ENCODE results near the gene TMEM184B. TPM values are rescaled to one million over a fixed set of nuclear protein-coding genes. Genes with fewer than 3 reads are reported as not detected.

The TMEM184B gene
- total RNA-seq, 1 donor from 2014 or later, result 26.0 TPM

DNA sequence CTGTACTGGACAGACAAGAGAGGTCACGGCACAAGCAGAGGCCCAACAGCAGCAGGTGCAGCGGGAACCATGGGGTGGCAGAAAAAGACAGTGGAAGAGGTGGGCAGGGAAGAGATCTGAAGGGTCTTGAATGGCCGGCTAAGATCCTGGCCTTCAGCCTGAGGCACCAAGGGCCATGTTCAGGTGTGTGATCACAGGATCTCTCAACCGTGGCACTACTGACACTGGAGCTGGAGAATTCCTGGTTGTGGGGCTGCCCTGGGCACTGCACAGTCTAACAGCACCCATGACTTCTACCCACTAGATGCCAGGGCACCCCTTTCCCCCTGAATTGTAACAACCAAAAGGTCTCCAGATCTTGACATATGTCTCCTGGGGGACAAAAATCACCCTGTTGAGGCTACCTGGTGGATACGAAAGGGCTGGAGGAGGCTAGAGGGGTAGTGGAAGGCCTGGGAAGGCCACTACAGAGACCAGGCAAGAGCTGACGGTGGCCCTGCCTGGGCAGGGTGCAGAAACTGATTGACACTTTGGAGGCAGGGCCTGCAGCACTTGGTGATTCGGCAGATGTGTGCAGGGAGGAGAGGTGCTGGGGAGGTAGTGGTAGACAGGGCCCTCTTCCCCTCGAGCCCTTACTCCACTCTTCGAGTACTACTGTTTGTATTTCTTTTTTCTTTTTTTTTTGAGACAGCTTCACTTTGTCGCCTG is 36.1 kb upstream of the TMEM184B start:
- DNase-seq (ENCODE audit: low read depth in 2 of 2), result no peak

GRCh38 chr22:38305471-38306448 is 33.0 kb upstream of the TMEM184B start:
- peak; percentile 26 to 87 for DNase-seq (ENCODE audit: low read depth in 2 of 2)

GRCh38 chr22:38304526-38304925 is 31.7 kb upstream of the TMEM184B start:
- peak in 1 of 2 donors; percentile 37 for DNase-seq (ENCODE audit: low read depth in 2 of 2)

- DNase-seq (ENCODE audit: low read depth in 2 of 2), result no peak
Measured at GRCh38 chr22:38303974-38304373, 31.2 kb upstream of the TMEM184B start.

GRCh38 chr22:38302906-38303305 is 30.1 kb upstream of the TMEM184B start:
- no peak for DNase-seq (ENCODE audit: low read depth in 2 of 2)

GRCh38 chr22:38300946-38301345 is 28.1 kb upstream of the TMEM184B start:
- no peak for DNase-seq (ENCODE audit: low read depth in 2 of 2)

DNA sequence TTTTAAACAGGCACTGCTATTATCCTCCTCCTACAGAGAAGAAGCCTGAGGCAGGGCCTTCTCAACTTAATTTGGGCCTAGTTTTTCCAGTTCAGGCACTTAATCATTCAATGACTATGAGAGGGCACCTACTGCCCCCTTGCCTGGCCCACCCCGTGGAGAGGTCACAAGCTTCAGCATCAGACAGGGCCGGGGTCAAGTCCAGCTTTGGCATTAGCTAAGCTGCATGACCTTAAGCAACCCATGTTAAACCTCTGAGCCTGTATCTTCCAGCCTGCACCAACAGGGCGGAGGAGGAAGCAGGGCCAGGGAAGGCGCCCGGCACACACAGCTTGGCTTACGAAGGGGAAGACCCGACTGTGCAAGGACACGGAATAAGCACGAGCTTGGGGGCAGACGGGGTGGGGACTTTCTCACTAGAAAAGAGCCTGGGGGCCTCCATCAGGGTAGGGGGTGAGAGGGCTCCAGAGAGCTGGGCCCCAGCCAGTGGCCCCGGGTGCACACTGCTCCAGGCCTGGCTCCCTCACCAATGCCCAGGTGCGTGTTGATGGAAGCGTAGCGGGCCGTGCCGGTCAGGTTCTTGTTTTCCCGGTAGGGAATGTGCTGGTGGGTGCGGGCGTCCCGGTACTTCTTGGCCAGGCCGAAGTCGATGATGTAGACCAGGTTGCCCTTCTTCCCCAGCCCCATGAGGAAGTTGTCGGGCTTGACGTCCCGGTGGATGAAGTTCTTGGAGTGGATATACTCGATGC is 27.6 kb upstream of the TMEM184B start:
- no peak for DNase-seq (ENCODE audit: low read depth in 2 of 2)

DNA sequence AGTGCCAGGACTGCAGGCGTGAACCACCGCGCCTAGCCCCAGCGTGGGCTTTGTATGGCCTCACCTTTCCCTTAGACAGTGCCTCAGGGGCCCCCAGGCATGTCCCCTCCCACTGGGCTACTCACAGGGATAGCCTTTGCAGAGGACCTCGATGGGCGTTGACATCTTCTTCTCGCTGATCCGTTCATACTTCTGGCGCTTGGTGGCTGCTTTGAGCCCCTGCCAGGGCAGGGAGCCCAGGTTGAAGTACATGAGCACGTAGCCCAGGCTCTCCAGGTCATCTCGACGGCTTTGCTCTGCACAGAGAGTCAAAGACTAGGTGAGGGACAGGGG is 26.9 kb upstream of the TMEM184B start:
- DNase-seq (ENCODE audit: low read depth in 2 of 2), result no peak

DNA sequence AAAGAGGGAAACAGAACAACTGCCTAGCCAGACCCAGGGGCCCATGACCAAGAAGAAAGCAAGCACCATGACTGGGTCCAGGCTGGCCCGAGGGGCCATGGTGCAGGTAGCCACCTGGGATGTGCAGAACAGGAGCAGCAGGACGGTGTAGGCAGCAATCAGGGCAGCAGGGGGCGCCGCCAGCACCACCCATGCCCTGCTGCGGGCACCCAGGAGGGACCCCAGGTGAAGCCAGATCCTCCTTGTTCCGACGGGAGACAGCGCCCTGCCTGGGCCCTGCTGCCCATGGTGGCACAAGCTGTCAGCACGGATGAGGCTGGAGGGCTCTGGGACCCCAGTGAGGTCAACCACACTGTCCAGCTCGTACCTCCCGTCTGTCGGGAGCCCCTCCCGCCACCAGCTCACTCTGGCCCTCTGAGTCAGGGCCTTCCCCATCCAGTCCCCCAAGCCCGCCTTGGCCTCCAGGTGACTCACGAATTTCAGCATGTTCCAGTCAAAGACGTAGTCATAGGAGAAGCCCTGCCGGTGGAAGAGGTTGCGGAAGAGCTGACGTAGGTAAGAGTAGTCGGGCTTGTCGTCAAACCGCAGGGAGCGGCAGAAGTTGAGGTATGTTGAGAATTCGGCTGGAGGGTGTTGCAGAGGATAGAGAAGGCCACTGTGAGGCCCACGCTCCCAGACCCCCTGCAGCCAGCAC is 25.6 kb upstream of the TMEM184B start:
- peak in 1 of 2 donors; percentile 37 for DNase-seq (ENCODE audit: low read depth in 2 of 2)

DNA sequence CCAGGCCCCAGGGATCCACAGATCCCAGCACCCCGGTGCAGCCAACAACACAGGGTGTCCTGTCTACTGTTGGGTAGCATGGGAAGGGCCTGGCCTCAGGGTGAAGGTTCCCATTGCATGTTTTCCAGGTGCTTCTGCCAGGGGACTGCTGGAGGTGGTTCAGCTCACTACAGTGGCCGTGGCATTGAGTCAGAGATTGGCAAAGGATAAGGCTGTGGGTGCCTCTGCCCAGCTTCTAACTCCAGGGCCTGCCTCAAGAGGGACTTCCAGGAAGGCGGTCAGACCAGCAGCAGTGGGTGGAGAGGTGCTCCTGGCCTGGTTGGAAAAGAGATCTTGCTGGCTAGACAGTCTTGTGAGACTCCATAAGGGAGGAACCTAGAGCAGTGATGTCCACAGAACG is 23.6 kb upstream of the TMEM184B start:
- DNase-seq (ENCODE audit: low read depth in 2 of 2), result no peak

GRCh38 chr22:38295863-38296262 is 23.1 kb upstream of the TMEM184B start:
- DNase-seq (ENCODE audit: low read depth in 2 of 2), result no peak

- no peak for DNase-seq (ENCODE audit: low read depth in 2 of 2)
Measured at GRCh38 chr22:38295339-38295738, 22.5 kb upstream of the TMEM184B start.

- no peak for DNase-seq (ENCODE audit: low read depth in 2 of 2)
Measured at GRCh38 chr22:38294193-38294592, 21.4 kb upstream of the TMEM184B start.

DNA sequence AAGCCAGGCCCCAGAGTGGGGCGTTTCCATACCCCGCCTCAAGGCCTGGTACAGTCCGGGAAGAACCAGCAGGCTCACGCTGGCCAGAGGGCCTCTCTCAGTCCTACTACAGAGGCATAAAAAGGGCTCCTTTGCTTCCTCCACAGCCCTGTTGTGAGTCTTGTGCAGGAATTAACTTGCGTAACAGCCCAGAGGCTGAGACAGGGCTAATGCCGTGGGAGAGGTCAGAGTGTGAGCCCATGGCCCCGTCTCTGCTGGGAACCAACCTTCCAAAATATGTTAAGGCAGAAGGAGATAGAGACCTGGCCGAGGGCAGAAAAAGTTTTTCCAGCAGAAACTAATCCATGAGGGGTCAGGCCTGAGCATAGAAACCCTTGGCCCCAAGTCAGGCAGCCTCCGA is 19.9 kb upstream of the TMEM184B start:
- DNase-seq (ENCODE audit: low read depth in 2 of 2), result no peak

DNA sequence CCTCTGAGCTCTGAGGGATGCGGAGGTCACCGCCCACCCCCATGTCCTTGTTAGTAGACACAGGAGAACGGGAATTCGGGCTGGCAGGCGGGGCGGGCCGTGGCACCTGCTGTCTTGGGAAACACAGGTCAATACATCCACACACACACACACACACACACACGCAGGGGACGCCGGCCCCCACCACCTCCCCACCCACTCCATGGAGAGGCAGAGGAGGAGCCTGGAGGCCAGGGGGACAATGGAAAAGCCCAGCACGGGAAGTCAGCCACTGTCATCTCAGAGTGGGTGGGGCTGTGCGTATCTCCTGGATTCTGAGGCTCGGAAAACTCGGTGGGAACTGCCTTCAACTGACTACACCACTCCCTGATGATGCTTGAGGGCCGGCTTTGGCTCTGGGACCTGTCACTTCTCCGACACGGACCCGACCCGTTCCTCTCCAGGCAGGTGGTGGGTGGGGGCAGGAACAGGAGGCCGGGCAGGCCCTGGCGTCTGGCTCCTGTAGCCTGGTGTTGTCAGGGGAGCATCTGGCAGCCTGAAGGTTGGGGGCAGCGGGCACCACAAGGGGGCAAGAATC is 18.5 kb upstream of the TMEM184B start:
- DNase-seq (ENCODE audit: low read depth in 2 of 2), result peak in 1 of 2 donors; percentile 57

- no peak for DNase-seq (ENCODE audit: low read depth in 2 of 2)
Measured at GRCh38 chr22:38290347-38290746, 17.5 kb upstream of the TMEM184B start.

GRCh38 chr22:38289583-38290082 is 16.8 kb upstream of the TMEM184B start:
- no peak for DNase-seq (ENCODE audit: low read depth in 2 of 2)

DNA sequence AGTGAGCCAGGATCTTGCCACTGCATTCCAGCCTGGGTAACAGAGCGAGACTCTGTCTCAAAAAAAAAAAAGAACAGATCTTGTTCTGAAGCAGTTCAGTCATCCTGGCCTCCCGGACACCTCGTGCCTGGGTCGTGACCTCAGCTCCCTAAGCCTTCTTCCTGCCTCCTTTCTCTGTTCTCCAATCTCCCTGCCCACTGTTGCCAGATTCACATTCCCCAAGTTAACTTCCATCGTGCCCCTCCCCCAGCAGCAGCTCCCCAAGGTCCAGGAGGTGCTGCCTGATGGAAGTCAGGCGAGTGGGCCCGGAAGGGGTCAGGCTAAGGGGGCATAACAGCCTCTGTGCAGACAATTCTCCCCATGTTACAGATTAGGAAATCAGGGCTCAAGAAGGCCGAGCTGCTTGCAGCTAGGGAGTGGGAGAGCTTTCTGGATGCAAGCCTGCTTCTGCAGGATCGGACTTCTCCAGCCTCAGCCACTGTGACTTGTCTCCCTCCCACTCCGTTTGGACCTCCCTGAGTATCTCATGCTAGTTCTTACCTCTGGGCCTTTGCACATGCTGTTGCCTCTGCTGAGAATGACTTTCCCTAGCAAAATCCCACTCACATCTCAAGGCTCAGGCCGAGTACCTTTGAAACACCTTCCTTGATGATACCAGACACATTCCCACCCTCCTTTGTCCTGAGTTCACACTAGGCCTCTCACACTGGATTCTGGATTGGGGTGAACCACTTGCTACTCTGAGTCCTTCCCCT is 14.3 kb upstream of the TMEM184B start:
- DNase-seq (ENCODE audit: low read depth in 2 of 2), result no peak

DNA sequence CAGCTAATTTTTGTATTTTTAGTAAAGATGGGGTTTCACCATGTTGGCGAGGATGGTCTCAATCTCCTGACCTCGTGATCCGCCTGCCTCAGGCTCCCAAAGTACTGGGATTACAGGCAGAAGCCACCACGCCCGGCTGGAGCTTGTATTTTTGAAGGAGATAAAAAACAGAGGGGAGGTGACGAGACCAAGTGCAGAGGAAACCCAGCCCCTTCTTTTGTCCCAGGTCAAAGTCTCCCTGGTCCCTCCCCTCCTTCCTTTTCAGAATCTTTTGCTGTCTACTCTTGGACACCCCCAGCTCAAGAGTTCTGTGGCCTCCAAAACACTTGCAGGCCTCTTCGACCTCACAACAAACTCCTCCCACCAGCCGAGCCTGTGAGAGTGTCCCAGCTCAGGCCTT is 12.2 kb upstream of the TMEM184B start:
- DNase-seq (ENCODE audit: low read depth in 2 of 2), result no peak

DNA sequence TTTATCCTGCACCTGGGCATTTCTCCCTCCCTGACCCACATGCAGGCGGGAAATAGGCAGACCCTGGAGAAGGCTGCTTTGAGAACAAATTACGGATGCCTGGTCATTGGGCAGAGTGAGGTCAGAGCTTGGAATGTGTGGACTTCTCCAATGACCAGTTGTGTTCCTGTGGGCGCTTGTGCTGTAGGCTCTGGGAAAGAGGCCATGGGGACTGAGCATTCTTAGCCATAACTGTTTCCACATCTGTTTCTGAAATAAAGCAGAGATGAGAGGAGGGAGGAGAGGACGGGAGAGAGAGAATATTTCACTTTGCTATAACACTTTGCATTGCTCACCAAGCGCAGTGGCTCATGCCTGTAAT is 11.2 kb upstream of the TMEM184B start:
- DNase-seq (ENCODE audit: low read depth in 2 of 2), result no peak

All from lung microvascular endothelial cell (primary cell).